ENCODE measurements around the gene NAXE. TPM values are rescaled to one million over a fixed set of nuclear protein-coding genes. Genes with fewer than 3 reads are reported as not detected.

NAXE gene
- total RNA-seq, 1 experiment from 2014 or later = 261 TPM

DNA sequence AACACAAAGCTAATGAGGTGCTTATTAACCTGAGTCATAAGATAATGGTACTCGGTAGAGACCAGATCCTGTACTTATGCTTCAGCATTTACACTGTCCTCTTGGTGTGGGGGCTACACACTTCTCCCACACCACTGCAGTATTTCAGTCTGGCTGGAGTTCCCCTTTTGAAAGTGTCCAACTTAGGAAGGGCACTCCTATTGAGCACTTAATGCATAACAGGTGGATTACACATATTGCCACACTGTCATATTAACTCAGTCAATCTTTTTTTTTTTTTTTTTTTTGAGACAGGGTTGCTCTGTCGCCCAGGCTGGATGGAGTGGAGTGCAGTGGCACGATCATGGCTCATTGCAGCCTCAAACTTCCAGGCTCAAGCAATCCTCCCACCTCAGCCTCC lies 8.2 kb downstream of the NAXE start:
- no peaks in the 10 kb centered on the region for H4K20me1 ChIP-seq (ENCODE audit: low read length)
- no peak overlapping the region for H2AFZ ChIP-seq (ENCODE audit: low read length)
- no TSS peak for BruUV-seq (replicated peaks)
- H3F3A ChIP-seq (ENCODE audit: low read length, unreplicated experiment) = no peaks in the 10 kb centered on the region
- no peaks in the 10 kb centered on the region for H3K9me3 ChIP-seq (ENCODE audit: low read length)
- H3K36me3 ChIP-seq (ENCODE audit: low read depth, low read length) = peaks cover 45% of the 10 kb centered on the region
- CTCF ChIA-PET = no interaction called here
- peak; percentile 64 for DNase-seq
- H3K4me3 ChIP-seq (ENCODE audit: low read length) = peak overlapping the region; percentile 94
- intact Hi-C loops (cut with micrococcal nuclease) = no loop called here
- TF ChIP-seq, protein P1, sequence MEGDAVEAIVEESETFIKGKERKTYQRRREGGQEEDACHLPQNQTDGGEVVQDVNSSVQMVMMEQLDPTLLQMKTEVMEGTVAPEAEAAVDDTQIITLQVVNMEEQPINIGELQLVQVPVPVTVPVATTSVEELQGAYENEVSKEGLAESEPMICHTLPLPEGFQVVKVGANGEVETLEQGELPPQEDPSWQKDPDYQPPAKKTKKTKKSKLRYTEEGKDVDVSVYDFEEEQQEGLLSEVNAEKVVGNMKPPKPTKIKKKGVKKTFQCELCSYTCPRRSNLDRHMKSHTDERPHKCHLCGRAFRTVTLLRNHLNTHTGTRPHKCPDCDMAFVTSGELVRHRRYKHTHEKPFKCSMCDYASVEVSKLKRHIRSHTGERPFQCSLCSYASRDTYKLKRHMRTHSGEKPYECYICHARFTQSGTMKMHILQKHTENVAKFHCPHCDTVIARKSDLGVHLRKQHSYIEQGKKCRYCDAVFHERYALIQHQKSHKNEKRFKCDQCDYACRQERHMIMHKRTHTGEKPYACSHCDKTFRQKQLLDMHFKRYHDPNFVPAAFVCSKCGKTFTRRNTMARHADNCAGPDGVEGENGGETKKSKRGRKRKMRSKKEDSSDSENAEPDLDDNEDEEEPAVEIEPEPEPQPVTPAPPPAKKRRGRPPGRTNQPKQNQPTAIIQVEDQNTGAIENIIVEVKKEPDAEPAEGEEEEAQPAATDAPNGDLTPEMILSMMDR (conservative IDR thresholded peaks at IDR 0.05; ENCODE audit: low read depth, low read length) = no peak; the same call in 1 of the 2 replicates
- TF ChIP-seq EZH2 (IDR thresholded peaks at IDR 0.05; ENCODE audit: low read length, unreplicated experiment) = no peak
- TF ChIP-seq EZH2phosphoT487 (IDR thresholded peaks at IDR 0.05; ENCODE audit: borderline replicate concordance, low read length) = no peak
- peak; percentile 45 for ATAC-seq
- peaks cover 43% of the 10 kb centered on the region for H3K79me2 ChIP-seq (ENCODE audit: low read length)
- no peaks in the 10 kb centered on the region for H3K9me2 ChIP-seq (replicated peaks; ENCODE audit: low read length)
- H3K4me1 ChIP-seq (ENCODE audit: insufficient read depth, low read length) = peaks cover 20% of the 10 kb centered on the region
- POLR2A ChIA-PET (ENCODE audit: unreplicated experiment) = interaction anchor here (0.5 kb wide), 1 partner anchor 141 kb away, joined by 3 read pairs; the partner anchor contains the start of gene MRPL24
- no peak overlapping the region for H3K9ac ChIP-seq (ENCODE audit: low read length)
- H3K4me2 ChIP-seq (ENCODE audit: low read length) = peak overlapping the region; percentile 93
- H3K27me3 ChIP-seq (ENCODE audit: low read length) = no peaks in the 10 kb centered on the region
- no peak overlapping the region for H3K27ac ChIP-seq (ENCODE audit: low read length)

DNA sequence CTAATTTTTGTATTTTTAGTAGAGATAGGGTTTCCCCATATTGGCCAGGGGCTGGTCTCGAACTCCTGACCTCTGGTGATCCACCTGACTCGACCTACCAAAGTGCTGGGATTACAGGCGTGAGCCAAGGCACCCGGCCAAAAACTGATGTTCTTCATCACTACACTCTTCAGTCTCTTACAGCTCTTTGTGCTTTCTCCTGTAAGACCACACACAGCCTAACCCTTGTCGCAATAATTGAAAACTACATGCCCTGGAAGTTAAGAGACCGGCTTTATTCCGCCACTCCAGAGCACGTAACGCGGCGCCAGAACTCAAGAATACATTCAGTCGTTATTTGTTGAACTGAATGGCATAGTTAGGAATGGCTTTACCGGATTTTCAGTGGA lies 9.2 kb downstream of the NAXE start:
- ATAC-seq = peak; percentile 4
- Histone ChIP-seq H3K9me2 (replicated peaks; ENCODE audit: low read length) (no peaks in the 10 kb centered on the region), H3K4me2 (ENCODE audit: low read length) (peak overlapping the region; percentile 93), H3K79me2 (ENCODE audit: low read length) (peaks cover 43% of the 10 kb centered on the region), H4K20me1 (ENCODE audit: low read length) (no peaks in the 10 kb centered on the region), H3K4me3 (ENCODE audit: low read length) (peak overlapping the region; percentile 94), H3K36me3 (ENCODE audit: low read depth, low read length) (peaks cover 36% of the 10 kb centered on the region), H3F3A (ENCODE audit: low read length, unreplicated experiment) (no peaks in the 10 kb centered on the region), H2AFZ (ENCODE audit: low read length) (peak overlapping the region; percentile 99), H3K9me3 (ENCODE audit: low read length) (no peaks in the 10 kb centered on the region), H3K27me3 (ENCODE audit: low read length) (no peaks in the 10 kb centered on the region), H3K27ac (ENCODE audit: low read length) (peak overlapping the region; percentile 53), H3K4me1 (ENCODE audit: insufficient read depth, low read length) (peaks cover 20% of the 10 kb centered on the region), H3K9ac (ENCODE audit: low read length) (peak overlapping the region; percentile 92)
- no peak for TF ChIP-seq EZH2phosphoT487 (IDR thresholded peaks at IDR 0.05; ENCODE audit: borderline replicate concordance, low read length)
- TF ChIP-seq EZH2 (IDR thresholded peaks at IDR 0.05; ENCODE audit: low read length, unreplicated experiment) = no peak
- TF ChIP-seq, protein P1 (conservative IDR thresholded peaks at IDR 0.05; ENCODE audit: low read depth, low read length) = no peak
- ChIA-PET CTCF (no interaction called here), POLR2A (ENCODE audit: unreplicated experiment) (no interaction called here)
- no TSS peak for BruUV-seq (replicated peaks)
- DNase-seq = no peak
- intact Hi-C loops (cut with micrococcal nuclease) = no loop called here

DNA sequence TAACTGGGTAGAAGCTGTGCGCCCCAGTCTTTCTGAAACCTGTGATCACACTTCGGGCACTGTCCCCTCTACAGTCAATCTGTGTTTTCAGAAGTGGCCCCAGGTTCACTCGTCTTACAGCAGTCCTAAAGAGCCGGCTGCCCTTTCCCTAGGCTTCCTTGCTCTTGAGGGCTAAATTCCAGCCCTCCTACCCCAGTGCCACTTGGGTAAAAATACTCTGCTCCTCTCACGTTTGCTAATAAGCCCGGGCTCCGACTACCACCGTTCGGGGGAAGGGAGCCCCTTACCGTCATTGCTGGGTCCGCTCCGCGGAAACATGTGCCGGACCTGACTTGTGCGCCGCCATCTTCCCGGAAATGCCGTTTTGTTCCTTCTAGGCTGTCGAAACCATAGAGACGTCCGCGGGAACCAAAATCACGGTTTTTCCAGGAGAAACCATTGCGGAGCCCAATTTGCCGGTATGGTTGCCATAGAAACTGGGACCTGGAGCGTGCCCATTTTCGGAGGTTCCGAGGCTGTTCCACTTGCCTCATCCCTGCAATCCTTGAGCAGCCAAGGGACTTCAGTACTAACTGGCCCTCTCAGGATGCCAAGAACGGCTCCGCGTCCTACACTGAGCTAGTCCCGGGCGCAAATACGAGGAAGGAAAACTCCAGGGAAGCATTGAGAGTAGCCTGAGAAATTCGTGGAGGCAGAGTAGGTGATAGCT lies 9.7 kb downstream of the NAXE start, which contains the start of gene GPATCH4:
TSS of gene GPATCH4 (minus strand) at position 358 of the 709 bp plus-strand sequence.
- TF ChIP-seq EZH2 (IDR thresholded peaks at IDR 0.05; ENCODE audit: low read length, unreplicated experiment) (no peak), EZH2phosphoT487 (IDR thresholded peaks at IDR 0.05; ENCODE audit: borderline replicate concordance, low read length) (no peak)
- TF ChIP-seq, protein P1 (conservative IDR thresholded peaks at IDR 0.05; ENCODE audit: low read depth, low read length) = no peak
- Histone ChIP-seq H3K27me3 (ENCODE audit: low read length) (no peaks in the 10 kb centered on the region), H3F3A (ENCODE audit: low read length, unreplicated experiment) (no peaks in the 10 kb centered on the region), H3K27ac (ENCODE audit: low read length) (peak within 1 kb of the TSS; percentile 53), H4K20me1 (ENCODE audit: low read length) (no peaks in the 10 kb centered on the region), H3K9ac (ENCODE audit: low read length) (peak within 1 kb of the TSS; percentile 92), H3K4me2 (ENCODE audit: low read length) (peak within 1 kb of the TSS; percentile 93), H3K4me1 (ENCODE audit: insufficient read depth, low read length) (peaks cover 20% of the 10 kb centered on the region), H3K79me2 (ENCODE audit: low read length) (peaks cover 43% of the 10 kb centered on the region), H3K9me2 (replicated peaks; ENCODE audit: low read length) (no peaks in the 10 kb centered on the region), H3K36me3 (ENCODE audit: low read depth, low read length) (peaks cover 31% of the 10 kb centered on the region), H2AFZ (ENCODE audit: low read length) (peak within 1 kb of the TSS; percentile 99), H3K4me3 (ENCODE audit: low read length) (peak within 1 kb of the TSS; percentile 94), H3K9me3 (ENCODE audit: low read length) (no peaks in the 10 kb centered on the region)
- intact Hi-C loops (cut with micrococcal nuclease) = no loop called here
- ATAC-seq (peak; percentile 83), DNase-seq (peak; percentile 90)
- POLR2A ChIA-PET (ENCODE audit: unreplicated experiment) = interaction anchor here (0.5 to 0.6 kb wide), 4 partner anchors 14 to 101 kb away, joined by 3 to 19 read pairs (median 4); partner anchors contain the start of gene MEF2D
- CTCF ChIA-PET = no interaction called here
- TSS peak; percentile 77 for BruUV-seq (replicated peaks)

Measured in PC-3 (cell line).